Trophoblast cell (in vitro differentiated cells and primary cell): Measurements from ENCODE around the gene MADCAM1.
A peak's percentile ranks its signal among the peaks of the same experiment; 100 is the strongest.

Experiments used
- DNase-seq, 2 donors: peaks; one replicate each; pipeline ENCODE4 v3.0.0-alpha.2; 2016
- H2AFZ ChIP-seq: 2 replicates; pipeline ENCODE4 v1.6.1; 2013; ENCODE audit warnings: low read length, moderate library complexity, mild to moderate bottlenecking; ENCODE audit not compliant: insufficient read depth, poor library complexity
- H2AK5ac ChIP-seq: 2 replicates; pipeline ENCODE4 v1.6.1; 2013; ENCODE audit warnings: mild to moderate bottlenecking, low read length
- H2BK120ac ChIP-seq: 2 replicates; pipeline ENCODE4 v1.6.1; 2013; ENCODE audit warnings: low read length, mild to moderate bottlenecking, moderate library complexity; ENCODE audit not compliant: insufficient read depth, poor library complexity
- H2BK12ac ChIP-seq: 2 replicates; pipeline ENCODE4 v1.6.1; 2013; ENCODE audit warnings: mild to moderate bottlenecking, low read length, moderate library complexity
- H2BK5ac ChIP-seq: 2 replicates; pipeline ENCODE4 v1.6.1; 2013; ENCODE audit warnings: low read length, low read depth, moderate library complexity, mild to moderate bottlenecking; ENCODE audit not compliant: poor library complexity
- H3K14ac ChIP-seq: 2 replicates; pipeline ENCODE4 v1.6.1; 2013; ENCODE audit warnings: mild to moderate bottlenecking, low read length
- H3K18ac ChIP-seq: 2 replicates; pipeline ENCODE4 v1.6.1; 2013; ENCODE audit warnings: mild to moderate bottlenecking, low read length
- H3K23ac ChIP-seq: 2 replicates; pipeline ENCODE4 v1.6.1; 2013; ENCODE audit warnings: low read length
- H3K27ac ChIP-seq: 2 replicates; pipeline ENCODE4 v1.5.1; 2013; ENCODE audit warnings: low read depth, mild to moderate bottlenecking, inconsistent platforms, low read length, moderate library complexity
- H3K27me3 ChIP-seq: 2 replicates; pipeline ENCODE4 v1.6.1; 2013; ENCODE audit warnings: inconsistent platforms, mild to moderate bottlenecking, low read length, moderate library complexity; ENCODE audit not compliant: insufficient read depth
- H3K36me3 ChIP-seq, 2 experiments: 1 replicate in 1 of 2; 2 replicates in 1 of 2; pipeline ENCODE4 v1.6.1; 2013; ENCODE audit warnings: low read length in 2 of 2, mild to moderate bottlenecking in 2 of 2, moderate library complexity in 1 of 2; ENCODE audit not compliant: insufficient read depth in 2 of 2, control insufficient read depth in 1 of 2
- H3K4ac ChIP-seq: 2 replicates; pipeline ENCODE4 v1.6.1; 2013; ENCODE audit warnings: low read depth, mild to moderate bottlenecking, low read length, moderate library complexity
- H3K4me1 ChIP-seq, 2 experiments: 1 replicate in 1 of 2; 2 replicates in 1 of 2; pipeline ENCODE4 v1.6.1; 2013; ENCODE audit warnings: low read length in 2 of 2, mild to moderate bottlenecking in 2 of 2, moderate library complexity in 1 of 2; ENCODE audit not compliant: insufficient read depth in 2 of 2, control insufficient read depth in 1 of 2
- H3K4me2 ChIP-seq: 2 replicates; pipeline ENCODE4 v1.6.1; 2013; ENCODE audit warnings: inconsistent platforms, mild to moderate bottlenecking, low read length, moderate library complexity
- H3K4me3 ChIP-seq: 2 replicates; pipeline ENCODE4 v1.5.1; 2013; ENCODE audit warnings: mild to moderate bottlenecking, low read depth, low read length, inconsistent platforms
- H3K79me1 ChIP-seq: one replicate; pipeline ENCODE4 v1.6.1; 2013; ENCODE audit warnings: low read length
- H3K79me2 ChIP-seq: 2 replicates; pipeline ENCODE4 v1.6.1; 2013; ENCODE audit warnings: low read length, mild to moderate bottlenecking; ENCODE audit not compliant: control insufficient read depth, insufficient read depth, poor library complexity
- H3K9ac ChIP-seq: 2 replicates; pipeline ENCODE4 v1.6.1; 2013; ENCODE audit warnings: mild to moderate bottlenecking, low read length
- H3K9me3 ChIP-seq: 2 replicates; pipeline ENCODE4 v1.6.1; 2013; ENCODE audit warnings: low read depth, mild to moderate bottlenecking, control low read depth, inconsistent platforms, low read length; ENCODE audit not compliant: insufficient read depth
- H4K12ac ChIP-seq: 2 replicates; pipeline ENCODE4 v1.6.1; 2013; ENCODE audit warnings: low read depth, mild to moderate bottlenecking, low read length, moderate library complexity
- H4K8ac ChIP-seq: 2 replicates; pipeline ENCODE4 v1.6.1; 2013; ENCODE audit warnings: low read depth, mild to moderate bottlenecking, low read length, moderate library complexity
- H4K91ac ChIP-seq: one replicate; pipeline ENCODE4 v1.6.1; 2013; ENCODE audit warnings: low read depth, mild to moderate bottlenecking, low read length, moderate library complexity
- WGBS: extraction: QIAGEN DNeasy Blood & Tissue Kit; methylation state at CpG from one replicate; pipeline ENCODE4 v1.1.7; 2013; ENCODE audit warnings: missing lambda C conversion rate; ENCODE audit not compliant: insufficient read length, insufficient coverage; ENCODE audit errors: extremely low coverage; 5-methylcytosine and 5-hydroxymethylcytosine counted together

MADCAM1 gene

DNA sequence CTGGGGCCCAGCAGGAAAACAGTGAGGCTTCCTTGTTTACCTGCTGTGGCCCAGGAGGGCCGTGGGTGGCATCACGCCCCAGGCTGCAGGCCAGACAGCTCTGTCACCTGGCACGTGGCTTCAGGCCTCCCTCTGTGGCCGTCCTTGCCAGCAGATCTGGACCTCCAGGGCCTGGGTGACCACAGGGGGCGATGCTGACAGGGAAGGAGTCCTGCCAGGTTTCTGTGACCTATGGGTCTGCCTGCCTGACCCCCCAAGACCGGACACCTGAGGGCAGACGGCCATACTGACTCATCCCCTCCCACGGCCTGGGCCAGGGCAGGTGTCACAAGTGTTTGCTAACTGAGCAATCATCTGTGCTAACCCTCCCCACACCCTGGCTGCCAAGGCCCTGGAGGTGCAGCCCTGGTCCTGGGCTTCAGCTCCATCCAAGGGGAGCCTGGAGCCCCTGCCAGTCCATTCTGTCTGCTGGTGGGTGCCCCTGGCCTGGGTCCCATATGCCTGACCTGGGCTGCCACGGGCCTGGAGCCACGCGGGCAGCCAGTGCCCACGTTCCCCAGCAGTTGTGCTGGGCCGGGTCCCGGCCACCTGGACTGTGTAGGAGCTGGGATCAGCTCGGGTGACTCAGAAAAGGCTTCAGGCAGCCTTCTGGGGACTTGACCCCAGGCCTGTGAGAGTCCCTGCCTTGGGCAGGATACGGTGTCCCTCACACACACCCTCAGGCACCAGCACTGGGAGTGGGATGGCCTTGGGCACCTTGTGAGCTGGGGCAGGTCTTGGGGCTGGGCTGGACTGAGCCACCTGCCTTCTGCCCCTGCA, 38.9 kb downstream of the MADCAM1 start:
- H2AFZ ChIP-seq, result no peak overlapping the region
- no peak overlapping the region for H2BK5ac ChIP-seq
- H2BK120ac ChIP-seq, result no peak overlapping the region
- no peak overlapping the region for H3K27ac ChIP-seq
- no peak overlapping the region for H4K91ac ChIP-seq
- H3K4me3 ChIP-seq, result no peak overlapping the region
- no peak overlapping the region for H2AK5ac ChIP-seq
- WGBS, result no CpG with 5 or more reads among the region's 16 CpGs
- no peak overlapping the region for H4K12ac ChIP-seq
- H3K18ac ChIP-seq, result peak overlapping the region; percentile 37
- H3K4ac ChIP-seq, result peak overlapping the region; percentile 12
- peaks cover 32% of the 10 kb centered on the region for H3K79me2 ChIP-seq
- H3K4me2 ChIP-seq, result no peak overlapping the region
- H3K14ac ChIP-seq, result no peak overlapping the region
- H2BK12ac ChIP-seq, result no peak overlapping the region
- H3K36me3 ChIP-seq, result peaks cover 47 to 48% of the 10 kb centered on the region in 2 experiments
- H3K27me3 ChIP-seq, result no peaks in the 10 kb centered on the region
- peaks cover 9 to 15% of the 10 kb centered on the region in 2 experiments for H3K4me1 ChIP-seq
- DNase-seq, result peak; percentile 93
- H3K9me3 ChIP-seq, result peaks cover 1% of the 10 kb centered on the region
- H3K9ac ChIP-seq, result no peak overlapping the region
- no peak overlapping the region for H3K23ac ChIP-seq
- H3K79me1 ChIP-seq, result peaks cover 19% of the 10 kb centered on the region
- H4K8ac ChIP-seq, result no peak overlapping the region

DNA sequence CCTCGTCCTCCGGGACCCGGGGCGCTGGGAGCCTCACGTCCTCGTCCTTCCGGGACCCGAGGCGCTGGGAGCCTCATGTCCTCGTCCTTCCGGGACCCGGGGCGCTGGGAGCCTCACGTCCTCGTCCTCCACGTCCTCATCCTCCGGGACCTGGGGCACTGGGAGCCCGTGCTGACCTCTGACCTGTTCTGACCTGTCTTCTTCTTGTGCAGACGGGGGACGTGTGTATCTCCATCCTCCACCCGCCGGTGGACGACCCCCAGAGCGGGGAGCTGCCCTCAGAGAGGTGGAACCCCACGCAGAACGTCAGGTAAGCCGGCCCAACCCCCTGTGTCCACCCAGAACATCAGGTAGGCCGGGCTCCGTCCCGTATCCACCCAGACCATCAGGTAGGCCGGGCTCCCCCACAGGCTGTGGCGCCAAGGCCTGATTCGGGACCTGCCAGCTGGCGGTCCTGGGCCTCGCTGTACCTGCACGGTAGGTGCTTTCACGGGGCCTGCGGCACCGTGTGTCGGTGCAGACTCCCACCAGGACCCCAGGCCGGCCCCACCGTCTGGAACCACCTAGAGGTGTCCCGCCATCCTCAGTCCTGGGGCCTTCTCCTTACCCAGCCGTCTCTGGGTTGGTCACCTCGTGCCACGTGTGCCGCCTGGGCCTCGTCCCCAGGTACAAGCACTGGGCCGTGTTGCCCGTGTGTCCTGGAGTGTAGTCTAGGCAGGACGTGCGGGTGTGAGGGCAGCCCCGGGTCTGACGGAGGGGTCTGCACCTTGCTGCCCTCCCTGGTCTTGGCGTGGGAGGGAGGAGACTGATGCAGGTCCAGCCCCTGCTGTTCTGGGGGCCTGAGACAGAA, 40.0 kb downstream of the MADCAM1 start:
- peaks cover 15% of the 10 kb centered on the region for H3K79me1 ChIP-seq
- H3K14ac ChIP-seq, result no peak overlapping the region
- H3K4me3 ChIP-seq, result no peak overlapping the region
- H4K8ac ChIP-seq, result no peak overlapping the region
- H4K12ac ChIP-seq, result no peak overlapping the region
- H3K18ac ChIP-seq, result no peak overlapping the region
- no peak overlapping the region for H2BK12ac ChIP-seq
- H3K4ac ChIP-seq, result no peak overlapping the region
- no peak overlapping the region for H3K4me2 ChIP-seq
- DNase-seq, result no peak
- WGBS, result no CpG with 5 or more reads among the region's 55 CpGs
- H4K91ac ChIP-seq, result no peak overlapping the region
- no peak overlapping the region for H3K27ac ChIP-seq
- H3K27me3 ChIP-seq, result no peaks in the 10 kb centered on the region
- H3K9me3 ChIP-seq, result peaks cover 1% of the 10 kb centered on the region
- no peak overlapping the region for H2AK5ac ChIP-seq
- H3K9ac ChIP-seq, result no peak overlapping the region
- H3K23ac ChIP-seq, result no peak overlapping the region
- no peak overlapping the region for H2AFZ ChIP-seq
- H2BK5ac ChIP-seq, result no peak overlapping the region
- H3K4me1 ChIP-seq, result peaks cover 9 to 13% of the 10 kb centered on the region in 2 experiments
- peaks cover 27% of the 10 kb centered on the region for H3K79me2 ChIP-seq
- H3K36me3 ChIP-seq, result peaks cover 54% of the 10 kb centered on the region in 2 experiments
- no peak overlapping the region for H2BK120ac ChIP-seq

GRCh38 chr19:536881-537404, 40.7 kb downstream of the MADCAM1 start:
- Histone ChIP-seq H4K91ac (no peak overlapping the region), H3K79me1 (peaks cover 14% of the 10 kb centered on the region), H3K4me1 (peaks cover 9 to 13% of the 10 kb centered on the region in 2 experiments), H2AK5ac (no peak overlapping the region), H3K18ac (no peak overlapping the region), H2BK12ac (no peak overlapping the region), H3K9ac (no peak overlapping the region), H3K4ac (no peak overlapping the region), H4K12ac (no peak overlapping the region), H3K4me3 (no peak overlapping the region), H3K27ac (no peak overlapping the region), H3K23ac (no peak overlapping the region), H3K14ac (no peak overlapping the region), H3K4me2 (no peak overlapping the region), H4K8ac (no peak overlapping the region), H2BK5ac (no peak overlapping the region), H3K9me3 (peaks cover 1% of the 10 kb centered on the region), H2AFZ (no peak overlapping the region), H3K79me2 (peaks cover 23% of the 10 kb centered on the region), H3K27me3 (no peaks in the 10 kb centered on the region), H3K36me3 (peaks cover 61% of the 10 kb centered on the region in 2 experiments), H2BK120ac (no peak overlapping the region)
- no peak for DNase-seq
- no CpG with 5 or more reads among the region's 26 CpGs for WGBS

GRCh38 chr19:538641-539428, 42.5 kb downstream of the MADCAM1 start:
- DNase-seq, result no peak
- no peaks in the 10 kb centered on the region for H3K27me3 ChIP-seq
- H3K4me1 ChIP-seq, result peaks cover 3 to 5% of the 10 kb centered on the region in 2 experiments
- H4K91ac ChIP-seq, result no peak overlapping the region
- H4K8ac ChIP-seq, result no peak overlapping the region
- no peak overlapping the region for H3K23ac ChIP-seq
- peaks cover 67 to 70% of the 10 kb centered on the region in 2 experiments for H3K36me3 ChIP-seq
- no peaks in the 10 kb centered on the region for H3K79me1 ChIP-seq
- peaks cover 1% of the 10 kb centered on the region for H3K9me3 ChIP-seq
- H2BK12ac ChIP-seq, result no peak overlapping the region
- H3K18ac ChIP-seq, result peak overlapping the region; percentile 17
- WGBS, result no CpG with 5 or more reads among the region's 40 CpGs
- no peak overlapping the region for H3K9ac ChIP-seq
- H3K27ac ChIP-seq, result no peak overlapping the region
- H3K4me3 ChIP-seq, result no peak overlapping the region
- no peak overlapping the region for H2BK5ac ChIP-seq
- H3K4ac ChIP-seq, result no peak overlapping the region
- no peak overlapping the region for H3K14ac ChIP-seq
- no peak overlapping the region for H4K12ac ChIP-seq
- no peak overlapping the region for H2AFZ ChIP-seq
- H2AK5ac ChIP-seq, result no peak overlapping the region
- H3K4me2 ChIP-seq, result no peak overlapping the region
- peaks cover 5% of the 10 kb centered on the region for H3K79me2 ChIP-seq
- H2BK120ac ChIP-seq, result no peak overlapping the region
